SK-N-SH (cell line): ENCODE results near the gene KLK15. TPM values are rescaled to one million over a fixed set of nuclear protein-coding genes. Genes with fewer than 3 reads are reported as not detected.
A peak's percentile ranks its signal among the peaks of the same experiment; 100 is the strongest.

Experiments used
- CTCF ChIA-PET: fragments of 300-600, 350-600 bp; formaldehyde crosslinking; extraction: SDS; loops from one replicate; lab custom pipeline; 2021; lab: Yijun Ruan, JAX
- POLR2A ChIA-PET: fragments of 350-600 bp; sonication (Branson Sonifier 250); formaldehyde crosslinking; extraction: SDS; loops from one replicate; lab custom pipeline; 2020; ENCODE audit warnings: antibody characterized with exemption, inconsistent platforms; lab: Yijun Ruan, JAX
- DNase-seq: peaks from one replicate; pipeline ENCODE4 v3.0.0; 2012
- H2AFZ ChIP-seq: fragments of 200-600 bp; sonication (generic); 2 replicates; pipeline ENCODE4 v1.8.1; 2016; ENCODE audit warnings: antibody characterized with exemption, mild to moderate bottlenecking, low read depth
- H3F3A ChIP-seq: fragments of 200-600 bp; sonication (generic); replicated peaks from 2 replicates; pipeline ENCODE3; 2016; ENCODE audit warnings: antibody characterized with exemption, mild to moderate bottlenecking; ENCODE audit not compliant: insufficient read depth
- H3K27ac ChIP-seq, 2 experiments: fragments of 200-500 bp in 1 of 2; fragments of 200-600 bp in 1 of 2; sonication (Bioruptor generic) in 1 of 2; sonication (generic), shearing (Covaris generic) in 1 of 2; 2 replicates each; pipeline versions ENCODE4 v1.5.1 to v1.6.1; 2014 to 2016; ENCODE audit warnings: low read depth in 2 of 2, inconsistent platforms in 1 of 2, low read length in 1 of 2, mild to moderate bottlenecking in 1 of 2, mixed read lengths in 1 of 2
- H3K27me3 ChIP-seq: fragments of 200-600 bp; sonication (generic), shearing (Covaris generic); 2 replicates; pipeline ENCODE4 v1.6.1; 2016; ENCODE audit warnings: mixed run types; ENCODE audit not compliant: insufficient read depth
- H3K36me3 ChIP-seq, 2 experiments: fragments of 200-500 bp in 1 of 2; fragments of 200-600 bp in 1 of 2; sonication (Bioruptor generic) in 1 of 2; sonication (generic) in 1 of 2; replicated peaks in 1 of 2; 2 replicates each; pipeline versions ENCODE3 to v1.5.1; 2014 to 2016; ENCODE audit warnings: low read length in 1 of 2, mild to moderate bottlenecking in 1 of 2; ENCODE audit not compliant: insufficient read depth in 2 of 2, control insufficient read depth in 1 of 2
- H3K4me1 ChIP-seq, 2 experiments: fragments of 200-500 bp in 1 of 2; fragments of 200-600 bp in 1 of 2; sonication (Bioruptor generic) in 1 of 2; sonication (generic), shearing (Covaris generic) in 1 of 2; 2 replicates each; pipeline versions ENCODE4 v1.5.1 to v1.6.1; 2014 to 2016; ENCODE audit warnings: low read depth in 1 of 2, low read length in 1 of 2, mixed run types in 1 of 2; ENCODE audit not compliant: insufficient read depth in 2 of 2, control insufficient read depth in 1 of 2
- H3K4me2 ChIP-seq: fragments of 200-600 bp; sonication (generic), shearing (Covaris generic); 2 replicates; pipeline ENCODE4 v1.6.1; 2017; ENCODE audit warnings: mixed run types
- H3K4me3 ChIP-seq, 2 experiments: fragments of 200-500 bp in 1 of 2; fragments of 200-600 bp in 1 of 2; sonication (Bioruptor generic) in 1 of 2; sonication (generic), shearing (Covaris generic) in 1 of 2; 2 replicates each; pipeline versions ENCODE4 v1.5.1 to v1.8.1; 2014 to 2016; ENCODE audit warnings: low read depth in 2 of 2, inconsistent platforms in 1 of 2, low read length in 1 of 2, mild to moderate bottlenecking in 1 of 2, mixed read lengths in 1 of 2, moderate library complexity in 1 of 2
- H3K79me2 ChIP-seq: fragments of 200-600 bp; sonication (generic); 2 replicates; pipeline ENCODE4 v1.8.1; 2017; ENCODE audit warnings: mild to moderate bottlenecking; ENCODE audit not compliant: insufficient read depth
- H3K9ac ChIP-seq: fragments of 200-600 bp; sonication (generic); 2 replicates; pipeline ENCODE4 v1.6.1; 2017; ENCODE audit warnings: mixed run types
- H3K9me2 ChIP-seq: fragments of 200-600 bp; sonication (generic); 2 replicates; pipeline ENCODE4 v1.6.1; 2017; ENCODE audit warnings: mixed run types
- H3K9me3 ChIP-seq: fragments of 200-600 bp; sonication (generic); 2 replicates; pipeline ENCODE4 v1.6.1; 2017; ENCODE audit warnings: mixed run types, mild to moderate bottlenecking, moderate library complexity
- H4K20me1 ChIP-seq: fragments of 200-600 bp; sonication (generic); 2 replicates; pipeline ENCODE4 v1.6.1; 2017; ENCODE audit warnings: mild to moderate bottlenecking, mixed run types; ENCODE audit not compliant: insufficient read depth
- CHD2 ChIP-seq: fragments of 150-350 bp; IDR thresholded peaks from 2 replicates; pipeline ENCODE4 v1.6.1; 2018; ENCODE audit warnings: low read length; ENCODE audit not compliant: partially characterized antibody
- ELF1 ChIP-seq: IDR thresholded peaks from 2 replicates; pipeline ENCODE4 v1.4.0; 2012
- EP300 ChIP-seq, 2 experiments: IDR thresholded peaks; 2 replicates each; pipeline versions ENCODE4 v1.4.0 to v1.6.1; 2012; ENCODE audit warnings: borderline replicate concordance in 1 of 2, low read depth in 1 of 2, low read length in 1 of 2
- FOXJ3 ChIP-seq: sonication (generic); formaldehyde crosslinking; IDR thresholded peaks from 2 replicates; pipeline ENCODE4 v1.5.1; 2020; ENCODE audit warnings: mild to moderate bottlenecking, missing genetic modification reagents
- GABPA ChIP-seq: IDR thresholded peaks from 2 replicates; pipeline ENCODE4 v1.4.0; 2012; ENCODE audit warnings: low read depth, mild to moderate bottlenecking
- JUND ChIP-seq: IDR thresholded peaks from 2 replicates; pipeline ENCODE4 v1.4.0; 2012
- NFIC ChIP-seq: IDR thresholded peaks from 2 replicates; pipeline ENCODE4 v1.4.0; 2012; ENCODE audit warnings: borderline replicate concordance
- POLR2AphosphoS5 ChIP-seq: IDR thresholded peaks from 2 replicates; pipeline ENCODE4 v1.6.1; 2012; ENCODE audit warnings: low read depth, low read length
- RAD21 ChIP-seq: IDR thresholded peaks from 2 replicates; pipeline ENCODE4 v1.6.1; 2012; ENCODE audit warnings: mild to moderate bottlenecking, low read length
- SIN3A ChIP-seq: IDR thresholded peaks from 2 replicates; pipeline ENCODE4 v1.6.1; 2012; ENCODE audit warnings: low read depth, mild to moderate bottlenecking, low read length, moderate library complexity, borderline replicate concordance
- SMC3 ChIP-seq: IDR thresholded peaks from 2 replicates; pipeline ENCODE4 v1.6.1; 2012; ENCODE audit warnings: low read depth, low read length, improper control_type of control experiment
- TEAD4 ChIP-seq: IDR thresholded peaks from 2 replicates; pipeline ENCODE4 v1.4.0; 2012; ENCODE audit warnings: mild to moderate bottlenecking, borderline replicate concordance; ENCODE audit not compliant: insufficient read depth
- WGBS: methylation state at CpG from one replicate; pipeline ENCODE4 v1.1.6; 2017; ENCODE audit warnings: low lambda C conversion rate; 5-methylcytosine and 5-hydroxymethylcytosine counted together
- polyA plus RNA-seq, 3 experiments: library from polyadenylated mRNA; depleted of rRNA; stranded (reverse); fragments of >200 nt; gene quantifications; 2 replicates each; pipeline ENCODE4 v1.2.3, GENCODE V29; 2012
- TF ChIP-seq, protein P1 (sequence below): IDR thresholded peaks from 2 replicates; pipeline ENCODE4 v1.6.1; 2012; ENCODE audit warnings: mild to moderate bottlenecking, low read depth, low read length, moderate library complexity
- TF ChIP-seq, protein P2 (sequence below): fragments of 150-350 bp; IDR thresholded peaks from 2 replicates; pipeline ENCODE4 v1.6.1; 2016; ENCODE audit warnings: mild to moderate bottlenecking, low read depth, low read length
- TF ChIP-seq, protein P3 (sequence below): IDR thresholded peaks from 2 replicates; pipeline ENCODE4; 2012
- TF ChIP-seq, protein P4 (sequence below): IDR thresholded peaks from 2 replicates; pipeline ENCODE4 v1.4.0; 2012; ENCODE audit warnings: low read depth, borderline replicate concordance

The KLK15 gene
- polyA plus RNA-seq, 1 of the 3 experiments (the other 2 are of a cell fraction): not detected

DNA sequence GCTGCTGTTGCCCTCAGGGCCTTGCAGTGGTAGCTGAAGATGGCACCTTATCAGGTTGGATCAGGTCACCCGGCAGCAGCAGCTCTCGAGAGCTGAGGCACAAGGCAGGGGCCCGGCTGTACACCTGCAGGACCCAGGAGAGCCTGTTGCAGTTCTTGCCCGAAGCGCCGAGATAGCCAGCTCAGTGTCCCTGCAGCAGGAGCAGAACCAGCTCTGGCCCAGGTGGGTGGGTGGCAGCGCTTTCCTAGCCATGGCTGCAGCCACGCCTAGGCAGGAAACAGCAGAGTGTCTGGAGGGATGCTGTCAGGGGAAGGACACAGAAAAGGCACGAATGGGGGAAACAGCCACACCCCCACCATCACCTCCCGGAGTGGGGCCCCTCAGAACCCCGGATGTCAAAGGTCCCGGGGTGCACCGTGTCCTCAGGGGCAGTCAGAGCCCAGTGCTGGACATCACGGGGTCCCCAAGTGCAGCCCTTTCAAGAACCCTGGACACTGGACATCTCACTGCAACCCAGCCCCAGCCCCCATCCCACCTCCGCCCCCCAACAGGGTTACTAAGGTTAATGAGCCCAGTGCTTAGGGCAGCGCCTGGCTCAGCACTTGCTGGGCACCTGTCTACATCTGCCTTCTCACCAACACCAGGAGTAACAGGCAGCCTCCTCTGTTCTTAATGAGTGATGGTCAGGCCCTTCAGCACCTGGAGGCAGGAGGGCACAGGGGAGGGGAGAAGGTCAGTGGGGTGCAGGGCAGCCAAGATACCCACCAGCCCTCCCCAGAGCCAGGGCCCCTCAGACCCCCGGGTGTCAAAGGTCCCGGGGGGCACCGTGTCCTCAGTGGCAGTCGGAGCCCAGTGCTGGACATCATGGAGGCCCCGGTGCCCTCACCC, 34.5 kb downstream of the KLK15 start (continued):
- no peak for TF ChIP-seq NFIC
- TF ChIP-seq JUND: no peak
- no peak for TF ChIP-seq FOXJ3
- no peak for TF ChIP-seq TEAD4

DNA sequence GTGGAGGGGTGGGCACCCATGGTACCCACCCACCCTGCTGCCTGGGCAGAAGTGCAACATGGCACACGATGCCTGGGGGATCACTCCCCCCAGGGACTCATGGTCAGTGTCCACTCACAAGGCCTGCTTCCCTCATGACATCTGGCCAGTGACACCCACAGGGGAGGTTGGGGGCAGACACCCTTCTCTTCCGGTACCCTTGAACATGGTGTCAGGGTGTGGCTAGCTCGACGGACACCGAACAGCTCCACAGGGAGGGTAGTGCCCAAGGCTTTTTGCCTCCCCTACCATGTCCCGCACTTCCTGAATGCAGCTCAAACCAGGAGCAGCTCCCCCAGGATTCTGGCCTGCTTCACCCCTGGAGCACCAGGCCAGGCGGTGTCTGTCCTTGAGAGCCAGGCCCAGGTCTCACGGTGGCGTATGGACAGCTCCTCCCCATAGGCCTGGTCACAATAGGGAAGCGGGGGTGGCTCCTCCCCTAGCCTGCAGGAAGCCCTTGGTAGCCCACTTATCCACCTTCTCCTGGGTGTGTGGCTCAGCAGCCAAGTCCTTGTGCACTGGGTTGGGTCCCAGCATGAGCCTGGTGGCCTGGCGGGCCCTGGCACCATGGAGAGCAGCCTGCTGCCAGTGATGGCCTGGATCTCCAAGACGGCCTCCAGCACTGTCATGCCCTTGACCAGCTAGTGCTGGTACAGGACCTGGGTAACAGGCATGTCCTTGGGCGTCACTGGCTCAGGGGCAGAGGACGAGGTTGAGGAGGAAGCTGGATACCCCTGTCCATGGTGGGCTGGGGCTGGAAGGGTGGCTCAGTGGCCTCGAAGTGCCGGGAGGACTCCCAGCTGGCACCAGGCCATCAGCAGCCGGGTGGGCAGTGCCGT, 35.4 kb downstream of the KLK15 start:
- Histone ChIP-seq H3K36me3 (peaks cover 14 to 35% of the 10 kb centered on the region in 2 experiments), H3K4me3 (no peak overlapping the region), H4K20me1 (peaks cover 69% of the 10 kb centered on the region), H3K4me2 (no peak overlapping the region), H3K79me2 (peaks cover 32% of the 10 kb centered on the region), H3K9me2 (no peaks in the 10 kb centered on the region), H3K9ac (no peak overlapping the region), H3K9me3 (no peaks in the 10 kb centered on the region), H3K27ac (no peak overlapping the region), H3K4me1 (peaks cover 5 to 7% of the 10 kb centered on the region in 2 experiments; a peak in 2 of 4 replicates), H3K27me3 (no peaks in the 10 kb centered on the region), H3F3A (peaks cover 4% of the 10 kb centered on the region), H2AFZ (no peak overlapping the region)
- TF ChIP-seq SIN3A: no peak
- TF ChIP-seq, protein P1, sequence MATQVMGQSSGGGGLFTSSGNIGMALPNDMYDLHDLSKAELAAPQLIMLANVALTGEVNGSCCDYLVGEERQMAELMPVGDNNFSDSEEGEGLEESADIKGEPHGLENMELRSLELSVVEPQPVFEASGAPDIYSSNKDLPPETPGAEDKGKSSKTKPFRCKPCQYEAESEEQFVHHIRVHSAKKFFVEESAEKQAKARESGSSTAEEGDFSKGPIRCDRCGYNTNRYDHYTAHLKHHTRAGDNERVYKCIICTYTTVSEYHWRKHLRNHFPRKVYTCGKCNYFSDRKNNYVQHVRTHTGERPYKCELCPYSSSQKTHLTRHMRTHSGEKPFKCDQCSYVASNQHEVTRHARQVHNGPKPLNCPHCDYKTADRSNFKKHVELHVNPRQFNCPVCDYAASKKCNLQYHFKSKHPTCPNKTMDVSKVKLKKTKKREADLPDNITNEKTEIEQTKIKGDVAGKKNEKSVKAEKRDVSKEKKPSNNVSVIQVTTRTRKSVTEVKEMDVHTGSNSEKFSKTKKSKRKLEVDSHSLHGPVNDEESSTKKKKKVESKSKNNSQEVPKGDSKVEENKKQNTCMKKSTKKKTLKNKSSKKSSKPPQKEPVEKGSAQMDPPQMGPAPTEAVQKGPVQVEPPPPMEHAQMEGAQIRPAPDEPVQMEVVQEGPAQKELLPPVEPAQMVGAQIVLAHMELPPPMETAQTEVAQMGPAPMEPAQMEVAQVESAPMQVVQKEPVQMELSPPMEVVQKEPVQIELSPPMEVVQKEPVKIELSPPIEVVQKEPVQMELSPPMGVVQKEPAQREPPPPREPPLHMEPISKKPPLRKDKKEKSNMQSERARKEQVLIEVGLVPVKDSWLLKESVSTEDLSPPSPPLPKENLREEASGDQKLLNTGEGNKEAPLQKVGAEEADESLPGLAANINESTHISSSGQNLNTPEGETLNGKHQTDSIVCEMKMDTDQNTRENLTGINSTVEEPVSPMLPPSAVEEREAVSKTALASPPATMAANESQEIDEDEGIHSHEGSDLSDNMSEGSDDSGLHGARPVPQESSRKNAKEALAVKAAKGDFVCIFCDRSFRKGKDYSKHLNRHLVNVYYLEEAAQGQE: peak; percentile 81
- TF ChIP-seq POLR2AphosphoS5: peak; percentile 11; the same call in 1 of the 2 replicates
- ChIA-PET CTCF (interaction anchor here (0.5 to 2.7 kb wide), 6 partner anchors 14 to 128 kb away, joined by 3 to 14 read pairs (median 6); no protein-coding TSS in a partner anchor), POLR2A (no interaction called here)
- DNase-seq: peak; percentile 28
- 91% methylated on average over 7 of the region's 18 CpGs for WGBS

DNA sequence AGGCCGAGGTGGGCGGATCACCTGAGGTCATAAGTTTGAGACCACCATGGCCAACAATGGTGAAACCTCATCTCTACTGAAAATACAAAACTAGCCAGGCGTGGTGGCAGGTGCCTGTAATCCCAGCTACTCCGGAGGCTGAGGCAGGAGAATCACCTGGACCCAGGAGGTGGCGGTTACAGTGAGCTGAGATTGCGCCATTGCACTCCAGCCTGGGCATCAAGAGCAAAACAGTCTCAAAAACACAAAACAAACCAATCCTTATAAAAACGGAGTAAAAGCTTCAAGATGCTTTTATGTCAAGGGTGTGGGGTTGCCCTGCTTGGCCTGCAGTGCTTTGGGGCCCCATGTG, 36.0 kb downstream of the KLK15 start:
- Histone ChIP-seq H3K4me2 (no peak overlapping the region), H3K9me3 (no peaks in the 10 kb centered on the region), H3K9me2 (no peaks in the 10 kb centered on the region), H3K9ac (no peak overlapping the region), H3K36me3 (peaks cover 14 to 35% of the 10 kb centered on the region in 2 experiments), H3F3A (peaks cover 4% of the 10 kb centered on the region), H3K4me3 (no peak overlapping the region), H3K27me3 (no peaks in the 10 kb centered on the region), H4K20me1 (peaks cover 63% of the 10 kb centered on the region), H3K79me2 (peaks cover 26% of the 10 kb centered on the region), H3K27ac (no peak overlapping the region), H3K4me1 (peaks cover 0 to 2% of the 10 kb centered on the region in 2 experiments; a peak in 2 of 4 replicates), H2AFZ (no peak overlapping the region)
- DNase-seq: no peak
- ChIA-PET POLR2A (no interaction called here), CTCF (interaction anchor here (0.6 to 2.7 kb wide), 4 partner anchors 14 to 128 kb away, joined by 4 to 14 read pairs (median 7); no protein-coding TSS in a partner anchor)
- 95% methylated on average over 7 of the region's 7 CpGs for WGBS
- TF ChIP-seq NFIC (no peak), POLR2AphosphoS5 (no peak), ELF1 (no peak), TEAD4 (no peak), EP300 (IDR thresholded peaks at IDR 0.05; ENCODE audit: borderline replicate concordance in 1 of 2, low read depth in 1 of 2, low read length in 1 of 2) (no peak), SMC3 (no peak), CHD2 (no peak), RAD21 (no peak), GABPA (no peak)
- TF ChIP-seq, protein P2, sequence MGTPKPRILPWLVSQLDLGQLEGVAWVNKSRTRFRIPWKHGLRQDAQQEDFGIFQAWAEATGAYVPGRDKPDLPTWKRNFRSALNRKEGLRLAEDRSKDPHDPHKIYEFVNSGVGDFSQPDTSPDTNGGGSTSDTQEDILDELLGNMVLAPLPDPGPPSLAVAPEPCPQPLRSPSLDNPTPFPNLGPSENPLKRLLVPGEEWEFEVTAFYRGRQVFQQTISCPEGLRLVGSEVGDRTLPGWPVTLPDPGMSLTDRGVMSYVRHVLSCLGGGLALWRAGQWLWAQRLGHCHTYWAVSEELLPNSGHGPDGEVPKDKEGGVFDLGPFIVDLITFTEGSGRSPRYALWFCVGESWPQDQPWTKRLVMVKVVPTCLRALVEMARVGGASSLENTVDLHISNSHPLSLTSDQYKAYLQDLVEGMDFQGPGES: no peak
- TF ChIP-seq, protein P3, sequence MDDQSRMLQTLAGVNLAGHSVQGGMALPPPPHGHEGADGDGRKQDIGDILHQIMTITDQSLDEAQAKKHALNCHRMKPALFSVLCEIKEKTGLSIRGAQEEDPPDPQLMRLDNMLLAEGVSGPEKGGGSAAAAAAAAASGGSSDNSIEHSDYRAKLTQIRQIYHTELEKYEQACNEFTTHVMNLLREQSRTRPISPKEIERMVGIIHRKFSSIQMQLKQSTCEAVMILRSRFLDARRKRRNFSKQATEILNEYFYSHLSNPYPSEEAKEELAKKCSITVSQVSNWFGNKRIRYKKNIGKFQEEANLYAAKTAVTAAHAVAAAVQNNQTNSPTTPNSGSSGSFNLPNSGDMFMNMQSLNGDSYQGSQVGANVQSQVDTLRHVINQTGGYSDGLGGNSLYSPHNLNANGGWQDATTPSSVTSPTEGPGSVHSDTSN: no peak
- TF ChIP-seq, protein P4, sequence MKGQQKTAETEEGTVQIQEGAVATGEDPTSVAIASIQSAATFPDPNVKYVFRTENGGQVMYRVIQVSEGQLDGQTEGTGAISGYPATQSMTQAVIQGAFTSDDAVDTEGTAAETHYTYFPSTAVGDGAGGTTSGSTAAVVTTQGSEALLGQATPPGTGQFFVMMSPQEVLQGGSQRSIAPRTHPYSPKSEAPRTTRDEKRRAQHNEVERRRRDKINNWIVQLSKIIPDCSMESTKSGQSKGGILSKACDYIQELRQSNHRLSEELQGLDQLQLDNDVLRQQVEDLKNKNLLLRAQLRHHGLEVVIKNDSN: no peak
